NCI-H1417 treated with DMSO at 0.1 percent for 48 hours (cell line): ENCODE data around the gene LOXL3.

ENCODE experiments used
- DNase-seq: peaks from one replicate; lab custom pipeline; 2025; lab: John Stamatoyannopoulos, UW

The LOXL3 gene, protein sequence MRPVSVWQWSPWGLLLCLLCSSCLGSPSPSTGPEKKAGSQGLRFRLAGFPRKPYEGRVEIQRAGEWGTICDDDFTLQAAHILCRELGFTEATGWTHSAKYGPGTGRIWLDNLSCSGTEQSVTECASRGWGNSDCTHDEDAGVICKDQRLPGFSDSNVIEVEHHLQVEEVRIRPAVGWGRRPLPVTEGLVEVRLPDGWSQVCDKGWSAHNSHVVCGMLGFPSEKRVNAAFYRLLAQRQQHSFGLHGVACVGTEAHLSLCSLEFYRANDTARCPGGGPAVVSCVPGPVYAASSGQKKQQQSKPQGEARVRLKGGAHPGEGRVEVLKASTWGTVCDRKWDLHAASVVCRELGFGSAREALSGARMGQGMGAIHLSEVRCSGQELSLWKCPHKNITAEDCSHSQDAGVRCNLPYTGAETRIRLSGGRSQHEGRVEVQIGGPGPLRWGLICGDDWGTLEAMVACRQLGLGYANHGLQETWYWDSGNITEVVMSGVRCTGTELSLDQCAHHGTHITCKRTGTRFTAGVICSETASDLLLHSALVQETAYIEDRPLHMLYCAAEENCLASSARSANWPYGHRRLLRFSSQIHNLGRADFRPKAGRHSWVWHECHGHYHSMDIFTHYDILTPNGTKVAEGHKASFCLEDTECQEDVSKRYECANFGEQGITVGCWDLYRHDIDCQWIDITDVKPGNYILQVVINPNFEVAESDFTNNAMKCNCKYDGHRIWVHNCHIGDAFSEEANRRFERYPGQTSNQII

DNA sequence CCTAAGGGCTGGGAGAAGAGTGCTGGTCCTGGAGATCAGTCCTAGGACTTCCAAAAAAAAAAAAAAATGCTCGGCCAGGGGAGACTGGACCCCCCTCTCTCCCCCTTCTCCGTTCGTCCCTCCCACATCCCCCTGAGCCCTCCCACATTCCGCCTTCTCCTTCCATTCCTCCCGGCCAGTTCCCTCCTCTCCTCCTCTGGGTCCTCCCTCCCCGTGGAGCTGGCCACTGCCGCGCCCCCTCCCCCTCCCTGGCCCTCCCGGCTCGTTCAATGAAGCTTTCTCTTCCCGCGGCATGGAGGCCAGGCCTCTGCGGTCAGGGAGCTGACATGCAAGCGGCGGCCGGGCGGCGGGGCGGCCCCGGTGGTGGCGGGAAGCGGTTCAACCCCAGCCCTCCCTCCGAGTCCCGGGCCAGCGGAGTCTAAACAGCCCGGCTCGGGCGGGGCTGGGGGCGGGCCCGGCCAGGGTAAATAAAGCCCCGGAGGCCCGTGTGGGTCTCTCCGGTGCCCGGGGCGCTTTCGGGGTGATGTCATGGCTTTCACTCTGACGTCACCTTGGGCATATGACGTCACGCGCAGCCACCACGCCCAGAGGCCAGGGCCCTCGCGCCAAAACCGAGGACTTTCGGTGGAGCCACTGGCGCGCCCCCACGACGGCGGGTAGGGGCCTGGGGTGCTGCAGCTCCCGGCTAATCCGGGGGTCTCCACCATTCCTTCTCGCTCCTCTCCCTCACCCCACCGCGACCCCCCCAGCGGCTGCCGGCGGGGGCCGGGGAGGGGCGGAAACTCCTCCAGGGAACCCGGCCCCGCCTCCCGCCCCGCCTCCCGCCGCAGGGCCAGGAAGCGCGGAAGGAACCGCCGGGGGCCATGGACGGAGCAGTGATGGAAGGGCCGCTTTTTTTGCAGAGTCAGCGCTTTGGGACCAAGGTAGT lies at the start of gene LOXL3, which contains the start of gene DOK1:
LOXL3 (minus strand) TSS at position 51 of the 928 bp plus-strand sequence. CDS start 1,308 bp downstream, outside the sequence.
DOK1 (plus strand) TSS at position 829 of the 928 bp plus-strand sequence; CDS start at position 864, 35 bp downstream.
- DNase-seq: peak; percentile 45

DNA sequence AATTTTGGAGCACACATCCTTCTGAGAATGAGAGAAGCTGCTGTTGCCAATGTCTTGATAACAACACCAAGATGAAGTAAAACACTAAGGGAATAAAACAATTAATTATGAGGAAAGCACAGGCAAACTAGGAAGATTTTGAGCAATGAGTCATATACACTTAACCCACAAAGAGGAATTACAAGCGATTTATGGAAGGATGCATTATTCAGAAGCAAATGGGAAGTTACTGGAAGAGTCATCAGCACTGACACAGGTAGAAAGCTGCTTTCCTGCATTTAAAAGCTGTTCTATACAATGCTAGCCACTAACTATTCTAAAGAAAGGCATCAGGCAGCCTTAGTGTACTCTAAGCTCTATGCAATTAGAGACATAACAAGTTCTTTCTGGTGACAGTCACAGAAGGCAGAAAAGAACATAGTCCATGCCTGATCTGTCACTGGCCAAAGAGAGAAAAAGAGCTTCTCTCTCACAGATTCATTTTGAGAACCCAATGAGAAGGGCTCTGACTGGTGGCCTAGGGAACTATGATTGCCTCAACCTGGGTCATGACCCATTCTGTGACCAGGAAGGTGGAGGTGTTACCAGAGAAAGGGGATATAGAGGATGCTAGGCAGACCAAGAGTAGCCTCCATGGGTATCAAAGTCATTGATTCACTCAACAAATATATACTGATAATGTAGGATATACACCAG lies 49.0 kb upstream of the LOXL3 start:
- DNase-seq: no peak

DNA sequence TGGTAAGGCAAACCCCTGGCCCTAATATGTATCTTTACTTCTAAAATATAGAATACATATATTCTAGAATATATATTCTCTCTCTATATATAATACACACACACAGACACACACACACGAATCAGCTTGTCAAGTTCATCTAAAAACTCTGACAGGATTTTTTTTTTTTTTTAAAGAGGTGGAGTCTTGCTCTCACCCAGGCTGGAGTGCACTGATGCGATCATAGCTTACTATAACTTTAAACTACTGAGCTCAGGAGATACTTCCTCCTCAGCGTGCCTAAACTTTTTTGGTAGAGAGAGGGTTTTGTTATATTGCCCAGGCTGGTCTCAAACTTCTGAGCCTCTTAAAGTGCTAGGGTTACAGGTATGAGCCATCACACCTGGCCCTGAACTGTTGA lies 45.9 kb upstream of the LOXL3 start:
- no peak for DNase-seq

DNA sequence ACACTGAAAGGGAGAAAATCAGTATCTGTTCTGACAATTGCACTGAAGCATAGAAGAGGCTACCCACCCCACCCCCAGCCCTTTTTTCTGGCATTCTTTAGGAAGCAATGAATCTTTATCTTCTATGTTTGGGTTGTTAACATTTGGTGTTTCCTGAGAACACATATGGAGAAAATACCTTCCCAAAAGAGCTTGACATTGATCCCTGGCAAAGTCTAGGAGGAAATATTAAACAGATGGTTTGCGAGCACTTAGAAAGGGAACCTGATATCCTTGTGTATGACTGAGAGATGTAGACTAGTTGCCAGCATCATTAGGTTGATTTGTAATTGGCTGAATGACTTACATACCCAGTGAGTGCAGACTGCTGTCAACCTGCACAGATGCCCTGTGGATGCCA lies 43.7 kb upstream of the LOXL3 start:
- DNase-seq: no peak

DNA sequence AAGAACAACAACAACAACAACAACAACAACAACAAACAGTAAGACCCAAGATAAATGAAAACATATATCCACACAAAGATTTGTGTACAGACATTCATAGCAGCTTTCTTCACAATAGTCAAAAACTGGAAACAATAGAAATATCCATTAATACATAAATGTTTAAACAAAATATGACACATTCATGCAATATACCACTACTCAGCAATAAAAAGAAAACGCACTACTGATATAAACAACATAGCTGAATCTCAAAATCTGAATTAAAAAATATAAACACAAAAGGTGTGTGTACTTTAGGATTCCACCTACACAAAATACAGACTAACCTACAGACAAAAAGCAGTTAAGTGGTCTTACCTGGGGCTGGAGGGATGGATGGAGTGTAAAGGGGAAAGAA lies 42.8 kb upstream of the LOXL3 start:
- no peak for DNase-seq

DNA sequence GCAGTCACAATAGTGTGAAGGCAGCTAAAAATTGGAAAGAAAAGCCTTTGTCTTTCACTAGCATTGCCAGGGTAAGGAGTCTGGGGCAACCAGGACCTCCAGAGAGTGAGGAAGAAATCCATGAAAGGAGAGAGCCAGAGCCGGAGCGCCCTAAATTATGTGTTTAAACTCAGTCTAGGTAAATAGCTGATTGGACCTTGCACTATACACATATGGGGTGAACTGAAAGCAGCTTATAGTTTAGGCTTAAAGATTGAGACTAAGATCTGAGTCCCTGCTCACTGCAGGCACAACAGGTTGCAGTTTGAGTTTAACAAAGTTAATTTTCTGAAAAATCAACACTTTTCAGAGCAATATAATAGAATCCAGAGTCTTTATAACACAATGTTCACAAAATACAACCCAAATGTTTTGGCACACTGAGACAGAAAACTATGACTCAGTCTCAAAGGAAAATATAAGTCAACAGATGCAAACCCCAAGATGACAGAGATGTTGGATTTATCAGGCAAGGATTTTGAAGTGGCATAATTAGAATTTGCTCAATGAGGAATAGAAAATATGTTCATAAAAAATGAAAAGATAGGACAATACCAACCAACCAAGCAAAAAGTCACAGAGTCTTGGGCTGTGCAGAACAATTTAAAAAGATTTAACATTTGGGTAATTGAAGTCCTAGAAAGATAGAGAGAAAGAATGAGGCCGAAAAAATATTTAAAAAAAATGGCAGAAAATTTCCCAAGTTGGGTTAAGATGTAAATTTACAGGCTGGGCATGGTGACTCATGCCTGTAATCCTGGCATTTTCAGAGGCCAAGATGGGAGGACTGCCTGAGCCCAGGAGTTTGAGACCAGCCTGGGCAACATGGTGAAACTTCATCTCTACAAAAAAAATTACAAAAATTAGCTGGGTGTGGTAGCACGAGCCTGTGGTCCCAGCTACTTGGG lies 40.4 kb upstream of the LOXL3 start:
- no peak for DNase-seq

DNA sequence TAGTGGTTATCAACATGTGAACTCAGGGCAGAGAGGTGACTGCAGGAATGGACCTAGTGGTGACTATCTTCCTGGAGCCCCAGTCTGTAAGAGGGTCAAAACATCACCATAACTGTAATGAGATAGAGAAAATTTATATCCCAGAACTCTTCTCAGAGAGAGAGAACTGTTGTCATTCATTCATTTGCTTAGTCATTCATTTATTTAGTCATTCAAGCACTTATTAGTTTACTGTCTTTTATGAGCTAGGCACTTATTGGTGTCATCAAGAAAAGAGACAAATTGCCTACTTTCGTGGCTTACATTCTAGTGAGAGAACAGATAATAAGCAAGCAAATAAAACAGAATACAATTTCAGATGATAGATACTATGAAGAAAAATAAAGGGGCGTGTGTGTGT lies 34.9 kb upstream of the LOXL3 start:
- no peak for DNase-seq

DNA sequence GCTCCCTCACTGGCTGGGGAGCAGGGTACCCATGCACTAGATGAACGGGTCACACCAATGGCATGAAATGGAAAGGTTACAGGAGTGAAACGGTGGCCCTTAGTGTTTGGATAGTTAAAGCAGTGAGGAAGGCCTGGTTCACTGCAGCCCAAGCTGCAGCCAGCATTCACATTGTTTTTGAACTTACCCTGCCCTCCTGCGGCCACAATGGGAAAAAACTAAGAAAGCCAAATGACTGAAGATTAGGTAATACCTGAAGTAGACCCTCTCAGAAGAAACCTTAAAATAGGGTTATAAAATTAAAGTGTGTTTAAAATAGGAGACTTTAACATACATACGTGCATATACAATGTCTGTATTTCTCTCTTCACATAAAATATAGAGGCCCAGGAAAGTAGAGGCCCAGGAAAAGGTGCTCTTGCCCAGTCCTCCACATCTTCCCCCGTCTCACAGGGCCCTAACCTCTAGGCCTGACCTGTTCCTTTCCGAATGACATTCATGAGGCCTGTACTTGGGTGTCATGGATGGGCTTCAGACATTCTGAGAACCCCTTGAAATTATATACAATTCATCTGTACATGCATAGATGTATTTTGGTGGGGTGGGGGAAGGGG lies 34.0 kb upstream of the LOXL3 start:
- no peak for DNase-seq

DNA sequence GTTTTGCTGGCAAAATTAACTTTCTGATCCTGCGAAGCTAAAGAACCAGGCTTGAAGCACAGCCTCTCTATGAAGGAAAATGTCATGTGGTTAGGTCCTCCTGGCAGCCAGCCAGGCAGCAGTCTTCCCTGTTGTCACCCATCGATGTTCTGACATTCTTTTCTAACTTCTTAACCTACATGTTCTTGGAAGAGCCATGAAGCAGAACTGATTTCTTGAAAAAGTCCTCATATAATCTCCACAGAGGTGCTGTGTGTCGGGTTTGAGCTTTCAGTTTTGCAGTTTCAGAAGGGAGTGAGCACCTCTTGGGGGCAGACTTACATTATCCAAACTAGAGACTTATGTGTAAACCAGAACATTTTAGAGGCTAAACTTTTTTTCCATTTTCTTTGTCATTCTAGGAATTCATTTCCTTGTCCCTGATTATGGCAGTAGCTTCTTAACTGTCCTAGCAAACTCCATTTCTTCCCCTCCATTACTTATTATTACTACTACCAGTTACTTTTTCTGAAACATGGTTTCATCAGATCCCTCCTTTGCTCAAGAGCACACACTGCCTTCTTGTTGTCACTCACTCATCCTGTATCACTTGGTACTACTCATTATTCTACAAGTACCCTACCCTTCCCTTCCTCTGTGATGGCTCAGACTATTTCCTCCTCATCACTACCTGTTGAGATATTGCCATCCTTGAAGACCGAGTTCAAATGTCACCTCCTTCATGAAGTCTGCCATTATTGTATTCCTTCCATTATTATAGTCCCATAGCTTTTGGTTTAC lies 31.9 kb upstream of the LOXL3 start:
- DNase-seq: no peak

DNA sequence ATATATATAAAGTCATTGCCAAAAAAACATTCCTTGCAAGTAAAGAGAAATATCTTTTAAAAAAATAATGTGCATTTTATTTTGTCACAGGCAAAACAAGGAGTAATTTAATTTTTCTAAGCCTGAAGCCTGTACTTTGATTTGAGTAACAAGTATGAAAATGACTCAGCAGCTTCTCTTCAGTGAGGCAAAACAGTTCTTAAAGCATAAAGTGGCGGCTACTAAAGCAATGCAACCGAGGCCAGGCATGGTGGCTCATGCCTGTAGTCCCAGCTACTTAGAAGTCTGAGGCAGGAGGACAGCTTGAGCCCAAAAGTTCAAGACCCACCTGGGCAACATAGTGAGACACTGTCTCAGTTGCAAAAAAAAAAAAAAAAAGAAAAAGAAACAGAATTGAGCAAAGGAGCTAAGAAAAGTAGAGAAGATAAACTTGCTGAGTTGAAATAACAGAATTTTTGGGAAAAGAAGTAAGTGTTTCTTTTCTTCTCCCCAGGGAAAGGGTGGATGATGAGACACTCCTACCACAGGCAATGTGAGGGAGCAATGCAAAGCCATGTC lies 30.4 kb upstream of the LOXL3 start:
- DNase-seq: no peak

DNA sequence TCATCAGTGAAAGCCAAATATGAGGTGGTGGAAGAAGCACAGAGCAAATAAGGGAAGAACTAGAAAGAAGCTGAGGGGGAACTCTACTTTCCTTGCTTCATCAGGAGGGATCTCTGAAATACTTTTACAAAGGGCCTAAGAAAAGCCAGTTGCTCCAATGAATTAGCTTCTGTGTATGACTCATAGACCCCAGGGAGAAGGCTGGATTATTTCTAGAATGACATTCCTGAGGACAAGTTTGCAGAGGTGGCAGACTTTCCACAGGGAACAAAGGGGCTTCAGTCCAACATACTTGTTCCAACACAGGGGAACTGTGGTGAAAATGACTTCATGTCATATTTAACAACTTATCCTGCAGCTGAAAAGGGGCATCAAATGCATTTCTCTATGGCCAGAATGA lies 29.8 kb upstream of the LOXL3 start:
- no peak for DNase-seq

DNA sequence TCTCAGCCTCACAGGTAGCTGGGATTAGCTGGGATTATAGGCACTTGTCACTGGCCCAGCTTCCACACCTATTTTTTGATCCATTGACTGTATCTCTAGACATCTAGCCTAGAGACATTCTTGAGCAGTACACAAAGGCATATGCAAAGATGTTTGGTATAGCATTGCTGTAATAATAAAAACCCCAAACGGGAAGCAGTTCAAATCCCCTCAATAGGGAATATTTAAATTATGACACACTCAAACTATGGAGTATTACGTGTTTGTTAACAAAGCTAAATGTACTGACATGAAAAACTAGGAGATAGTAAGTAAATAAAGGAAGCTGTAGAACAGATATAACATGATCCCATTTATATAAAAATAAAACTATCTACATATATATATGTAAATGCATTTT lies 28.4 kb upstream of the LOXL3 start:
- DNase-seq: no peak

DNA sequence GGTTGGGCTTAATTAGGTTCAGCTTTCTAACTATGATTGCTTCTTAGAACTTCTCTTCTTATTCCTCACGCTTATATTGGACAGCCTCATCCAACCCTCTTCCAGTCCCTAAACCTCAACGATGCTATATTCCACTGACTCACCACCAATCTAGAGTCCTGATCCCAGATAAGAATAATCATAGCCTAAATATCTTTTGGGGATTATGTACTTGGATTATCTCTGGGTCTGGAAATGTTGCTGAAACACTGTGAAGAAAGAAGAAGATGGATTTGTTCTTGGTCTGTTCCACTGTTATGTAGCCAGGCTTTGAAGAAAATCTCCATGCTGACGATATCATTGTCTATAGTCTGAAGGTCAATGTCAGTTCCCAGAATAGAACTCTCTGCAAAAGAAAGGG lies 27.7 kb upstream of the LOXL3 start:
- no peak for DNase-seq

DNA sequence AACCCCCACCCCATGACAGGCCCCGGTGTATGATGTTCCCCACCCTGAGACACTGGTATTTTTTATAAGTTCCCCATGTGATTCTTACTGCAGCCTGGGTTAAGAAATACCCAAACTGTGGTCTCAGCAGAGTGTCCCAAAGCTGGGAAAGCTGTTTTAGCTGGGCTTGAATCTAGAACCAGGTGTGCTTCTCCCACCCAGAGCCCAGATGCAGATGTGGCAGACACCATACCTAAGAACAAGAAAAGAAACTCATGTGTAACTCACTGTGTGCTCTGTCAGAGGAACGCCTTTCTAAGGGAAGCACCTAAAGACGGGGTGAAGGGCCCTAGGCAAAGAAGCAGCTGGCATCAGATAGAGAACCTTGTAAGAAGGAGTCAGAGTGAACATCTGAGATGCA lies 24.7 kb upstream of the LOXL3 start:
- DNase-seq: no peak

DNA sequence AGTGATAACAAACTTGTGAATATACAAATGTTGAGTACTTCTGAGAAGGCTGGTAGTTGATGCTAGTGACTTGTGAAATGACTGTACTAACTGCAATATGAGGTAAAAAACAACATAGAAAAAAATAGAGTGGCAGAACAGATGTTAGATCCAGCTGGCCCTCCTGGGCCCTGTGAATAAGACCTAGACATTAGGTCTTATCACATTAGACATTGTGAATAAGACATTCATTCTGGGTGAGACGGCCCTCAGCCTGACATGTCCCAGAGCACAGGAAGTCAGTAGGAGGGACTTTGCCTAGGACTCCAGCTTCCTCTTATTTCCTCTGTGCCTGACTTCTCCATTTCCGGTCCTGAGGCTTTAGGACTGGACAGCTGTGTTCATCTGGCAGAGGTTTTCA lies 23.7 kb upstream of the LOXL3 start:
- DNase-seq: no peak

DNA sequence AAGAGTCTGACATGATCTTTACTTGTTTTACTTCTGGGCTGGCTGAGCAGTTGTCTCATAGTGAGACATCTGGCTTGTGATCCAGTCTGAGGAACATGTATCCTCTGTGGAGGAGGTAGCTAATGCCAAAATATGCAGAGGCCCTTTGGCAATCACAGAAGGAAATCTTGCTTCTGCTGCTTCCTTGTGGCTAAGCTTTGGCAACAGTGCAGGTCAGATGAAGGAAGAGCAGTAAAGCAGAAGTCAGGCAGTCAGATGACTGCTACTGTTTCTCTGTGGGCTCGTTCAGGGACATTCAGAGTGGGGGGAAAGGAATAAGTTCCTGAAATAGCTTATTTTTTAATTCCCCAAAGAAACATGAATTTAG lies 23.1 kb upstream of the LOXL3 start:
- no peak for DNase-seq

DNA sequence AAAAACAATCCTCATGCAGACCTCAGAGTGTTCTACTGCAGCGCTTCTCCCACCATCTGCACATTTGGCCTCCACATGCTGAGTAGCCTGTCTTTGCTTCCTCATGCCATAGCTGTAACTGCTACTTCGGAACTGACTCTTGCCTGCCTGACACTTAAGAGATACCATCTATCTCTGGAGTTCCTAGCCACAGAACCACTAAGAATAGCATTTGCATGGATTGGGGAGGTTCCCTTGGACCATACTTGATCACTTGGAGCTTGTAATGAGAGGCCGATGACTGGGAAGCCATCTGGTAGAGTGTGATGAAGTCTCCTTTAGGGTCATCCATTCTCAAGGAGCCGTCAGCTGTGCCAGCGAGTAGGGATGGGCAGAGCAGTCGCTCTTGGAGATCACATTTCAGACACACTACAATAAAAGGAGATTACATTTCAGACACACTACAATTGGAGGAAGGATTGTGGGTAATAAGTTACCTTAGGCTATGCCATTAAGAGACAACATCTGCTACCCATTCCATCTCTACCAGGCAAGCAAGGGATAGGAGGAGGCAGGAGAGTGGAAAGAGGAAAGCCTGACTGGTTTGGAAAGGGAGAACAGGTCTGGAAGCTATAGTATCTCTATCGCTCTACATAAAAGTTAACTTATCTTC lies 22.6 kb upstream of the LOXL3 start:
- no peak for DNase-seq

DNA sequence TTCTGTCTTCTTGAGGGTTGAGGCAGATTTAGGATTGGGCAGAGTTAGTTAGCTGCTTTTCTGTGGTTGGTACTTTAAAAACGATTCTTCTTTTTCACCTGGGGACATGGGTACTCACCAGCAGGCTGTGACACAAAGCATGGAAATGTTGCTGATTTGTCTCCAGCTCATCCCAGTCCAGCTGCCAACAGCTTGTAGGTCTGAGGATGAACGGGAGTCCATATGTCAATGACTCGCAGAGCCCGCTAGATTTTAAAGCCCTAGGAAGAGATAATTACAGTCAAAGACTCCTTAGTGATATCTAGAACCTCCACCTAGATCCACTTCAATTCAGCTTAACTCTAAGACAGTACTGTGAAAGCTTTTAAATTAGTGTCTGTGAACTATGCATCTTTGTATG lies 21.6 kb upstream of the LOXL3 start:
- no peak for DNase-seq
